ENCODE data around the gene PRUNE2. TPM values are rescaled to one million over a fixed set of nuclear protein-coding genes. Genes with fewer than 3 reads are reported as not detected.

PRUNE2 gene
- total RNA-seq, 4 donors from 2014 or later: 3.6 to 16.2 (median 6.4) TPM

GRCh38 chr9:76725885-76726284 is 180.0 kb downstream of the PRUNE2 start:
- TF ChIP-seq CTCF (IDR thresholded peaks at IDR 0.05) (no peak), POLR2A (IDR thresholded peaks at IDR 0.05) (no peak), POLR2AphosphoS5 (IDR thresholded peaks at IDR 0.05) (no peak), EP300 (IDR thresholded peaks at IDR 0.05) (no peak)
- H3K4me1 ChIP-seq: no peaks in the 10 kb centered on the region
- no peak overlapping the region for H3K4me3 ChIP-seq
- 54% methylated on average over 6 of the region's 6 CpGs for WGBS
- DNase-seq (ENCODE audit: low spot score in 2 of 2): no peak
- H3K27me3 ChIP-seq: no peaks in the 10 kb centered on the region
- H3K9me3 ChIP-seq: no peaks in the 10 kb centered on the region
- H3K27ac ChIP-seq: no peak overlapping the region
- no peaks in the 10 kb centered on the region for H3K36me3 ChIP-seq

- WGBS: 57% methylated on average over 4 of the region's 4 CpGs
- DNase-seq (ENCODE audit: low spot score in 2 of 2): no peak
- H3K4me3 ChIP-seq: no peak overlapping the region
- no peaks in the 10 kb centered on the region for H3K27me3 ChIP-seq
- H3K27ac ChIP-seq: no peak overlapping the region
- TF ChIP-seq CTCF (IDR thresholded peaks at IDR 0.05): no peak
- no peak for TF ChIP-seq EP300 (IDR thresholded peaks at IDR 0.05)
- no peak for TF ChIP-seq POLR2AphosphoS5 (IDR thresholded peaks at IDR 0.05)
- TF ChIP-seq POLR2A (IDR thresholded peaks at IDR 0.05): no peak
- H3K4me1 ChIP-seq: no peaks in the 10 kb centered on the region
- H3K9me3 ChIP-seq: no peaks in the 10 kb centered on the region
- H3K36me3 ChIP-seq: no peaks in the 10 kb centered on the region
Measured at GRCh38 chr9:76725011-76725546, 180.8 kb downstream of the PRUNE2 start.

GRCh38 chr9:76720245-76720644 is 185.7 kb downstream of the PRUNE2 start:
- WGBS: 63% methylated on average over 3 of the region's 3 CpGs

DNA sequence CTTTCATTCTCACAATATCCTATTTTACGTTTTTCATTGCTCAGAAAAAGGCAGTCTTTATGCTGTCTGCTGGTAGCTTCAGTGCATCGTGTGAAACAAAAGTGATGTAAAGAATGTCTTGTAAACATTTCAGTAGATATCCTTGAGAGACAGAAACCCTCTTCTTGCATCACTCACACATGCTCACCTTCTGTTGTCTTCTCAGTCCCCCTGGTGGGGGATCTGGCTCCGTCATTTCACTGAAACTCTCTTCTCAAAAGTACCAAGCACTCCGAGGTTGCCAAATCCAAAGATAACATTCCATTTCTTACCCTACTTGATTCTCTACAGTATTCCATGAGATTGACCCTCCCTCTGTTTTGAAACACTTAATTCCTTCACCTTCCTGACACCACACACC is 187.7 kb downstream of the PRUNE2 start:
- no peak for DNase-seq (ENCODE audit: low spot score in 2 of 2)
- Histone ChIP-seq H3K27ac (no peak overlapping the region), H3K4me1 (peaks cover 4% of the 10 kb centered on the region), H3K9me3 (no peaks in the 10 kb centered on the region), H3K36me3 (no peaks in the 10 kb centered on the region), H3K27me3 (no peaks in the 10 kb centered on the region), H3K4me3 (no peak overlapping the region)
- TF ChIP-seq POLR2AphosphoS5 (IDR thresholded peaks at IDR 0.05) (no peak), POLR2A (IDR thresholded peaks at IDR 0.05) (no peak), CTCF (IDR thresholded peaks at IDR 0.05) (no peak), EP300 (IDR thresholded peaks at IDR 0.05) (no peak)
- WGBS: 73% methylated on average over 4 of the region's 4 CpGs

More at GRCh38 chr9:76720245-76720644, 185.7 kb downstream of the PRUNE2 start:
- DNase-seq (ENCODE audit: low spot score in 2 of 2): no peak
- Histone ChIP-seq H3K27ac (no peak overlapping the region), H3K9me3 (no peaks in the 10 kb centered on the region), H3K4me3 (no peak overlapping the region), H3K4me1 (peaks cover 4% of the 10 kb centered on the region), H3K36me3 (no peaks in the 10 kb centered on the region), H3K27me3 (no peaks in the 10 kb centered on the region)
- TF ChIP-seq CTCF (IDR thresholded peaks at IDR 0.05) (no peak), EP300 (IDR thresholded peaks at IDR 0.05) (no peak), POLR2A (IDR thresholded peaks at IDR 0.05) (no peak), POLR2AphosphoS5 (IDR thresholded peaks at IDR 0.05) (no peak)

DNA sequence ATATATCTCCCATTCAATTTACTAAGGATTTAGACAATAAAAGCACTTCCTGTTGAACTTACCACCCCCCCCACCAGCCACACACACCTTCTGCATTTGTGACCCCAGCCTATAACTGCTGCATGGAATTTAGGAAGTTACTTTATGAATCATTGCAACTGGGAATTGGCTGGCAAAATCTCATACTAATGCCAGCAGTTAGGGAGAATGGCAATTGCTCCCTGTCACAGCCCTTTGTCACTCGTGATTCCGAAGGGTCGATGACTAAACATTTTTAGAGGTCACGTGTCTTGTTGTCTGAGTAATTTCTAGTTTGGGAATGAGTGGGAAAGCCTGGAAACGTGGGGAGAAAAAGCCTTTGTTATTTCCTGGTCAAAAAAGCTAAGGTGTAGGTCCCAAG is 188.3 kb downstream of the PRUNE2 start:
- no peak for DNase-seq (ENCODE audit: low spot score in 2 of 2)
- peaks cover 4% of the 10 kb centered on the region for H3K4me1 ChIP-seq
- no peak overlapping the region for H3K27ac ChIP-seq
- H3K27me3 ChIP-seq: no peaks in the 10 kb centered on the region
- no peaks in the 10 kb centered on the region for H3K36me3 ChIP-seq
- no peaks in the 10 kb centered on the region for H3K9me3 ChIP-seq
- TF ChIP-seq POLR2A (IDR thresholded peaks at IDR 0.05) (no peak), EP300 (IDR thresholded peaks at IDR 0.05) (no peak), POLR2AphosphoS5 (IDR thresholded peaks at IDR 0.05) (no peak), CTCF (IDR thresholded peaks at IDR 0.05) (no peak)
- no peak overlapping the region for H3K4me3 ChIP-seq
- 50% methylated on average over 5 of the region's 5 CpGs for WGBS
